AG09319 (cell line): ENCODE data around the gene TSHB.

ENCODE experiments used
- DNase-seq: peaks from one replicate; pipeline ENCODE4 v3.0.0-alpha.2; 2010; ENCODE audit warnings: low read depth; ENCODE audit errors: extremely low read depth
- CTCF ChIP-seq: IDR thresholded peaks from 2 replicates; pipeline ENCODE4 v1.5.1; 2011; ENCODE audit warnings: low read depth, mild to moderate bottlenecking, inconsistent platforms, low read length, moderate library complexity

TSHB gene

GRCh38 chr1:115040501-115040900, 10.9 kb downstream of the TSHB start:
- no peak for TF ChIP-seq CTCF
- no peak for DNase-seq

DNA sequence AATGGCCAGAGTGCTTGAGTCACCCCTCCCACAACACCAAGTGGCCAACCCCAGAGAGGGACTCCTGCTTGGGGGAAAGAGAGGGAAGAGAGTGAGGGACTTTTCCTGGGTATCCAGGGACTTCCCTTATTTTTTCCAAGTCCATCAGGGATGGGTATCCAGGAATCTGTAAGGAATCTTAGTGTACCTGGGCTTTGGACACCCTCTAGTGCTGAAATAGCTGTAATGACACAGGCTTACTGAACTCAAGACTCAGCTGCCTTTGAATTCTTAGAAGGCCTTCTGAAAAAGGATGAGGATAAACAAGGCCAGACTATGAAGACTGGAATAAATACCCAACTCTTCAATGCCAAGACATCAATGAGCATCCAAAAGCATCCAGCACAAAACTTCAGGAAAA, 12.0 kb downstream of the TSHB start:
- peak; percentile 6 for TF ChIP-seq CTCF
- no peak for DNase-seq

GRCh38 chr1:115046751-115047150, 17.1 kb downstream of the TSHB start:
- no peak for DNase-seq

GRCh38 chr1:115051850-115052249, 22.2 kb downstream of the TSHB start:
- no peak for TF ChIP-seq CTCF
- no peak for DNase-seq

More at GRCh38 chr1:115046751-115047150, 17.1 kb downstream of the TSHB start:
- no peak for TF ChIP-seq CTCF

DNA sequence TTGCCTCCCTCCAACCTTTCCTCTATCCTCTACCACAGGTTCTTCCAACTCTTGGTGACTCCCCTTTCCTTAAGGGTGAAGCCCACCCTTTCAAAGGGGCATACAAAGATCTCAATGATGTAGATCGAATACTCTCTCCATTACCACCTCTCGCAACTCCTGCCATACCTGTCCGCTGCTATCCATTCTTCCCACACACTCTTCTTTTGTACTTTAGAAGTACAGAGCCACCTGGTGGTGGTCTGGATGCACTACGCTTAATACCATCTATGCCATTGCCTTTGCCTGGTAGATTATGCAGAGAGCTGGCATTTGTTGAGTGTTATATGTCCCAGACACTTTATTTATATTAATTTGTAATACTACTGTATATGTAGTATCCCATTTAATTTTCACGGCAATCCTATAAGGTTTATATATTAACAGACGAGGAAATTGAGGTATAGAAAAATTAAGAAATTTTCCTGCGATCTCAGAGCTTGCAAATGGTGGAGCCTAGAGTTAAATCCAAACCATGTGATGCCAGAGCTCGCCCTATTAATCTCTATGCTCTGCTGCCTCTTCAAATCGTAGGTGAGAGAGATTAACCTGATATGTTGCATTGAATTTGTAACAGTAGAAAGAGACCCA, 22.9 kb downstream of the TSHB start:
- no peak for DNase-seq
- TF ChIP-seq CTCF, result peak; percentile 86

DNA sequence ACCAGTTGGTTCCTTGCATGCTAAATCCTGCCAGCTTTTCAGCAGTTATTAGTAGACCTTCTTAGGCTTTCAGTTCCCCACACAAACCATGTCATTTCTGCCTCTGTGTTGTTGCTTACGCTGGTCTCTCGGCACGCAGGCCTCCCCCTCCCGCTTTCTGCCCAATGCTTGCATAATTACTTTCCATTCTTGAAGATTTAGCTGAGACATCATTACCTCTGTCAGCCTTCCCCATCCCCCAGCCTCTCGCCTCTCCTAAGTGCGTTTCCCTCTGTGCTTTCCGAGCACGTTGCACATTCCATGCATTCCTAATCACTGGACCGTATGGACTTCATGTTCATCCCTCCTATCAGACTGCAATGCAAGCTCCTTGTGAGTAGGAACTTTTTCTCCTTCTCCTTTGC, 26.8 kb downstream of the TSHB start:
- peak; percentile 59 for DNase-seq
- no peak for TF ChIP-seq CTCF

DNA sequence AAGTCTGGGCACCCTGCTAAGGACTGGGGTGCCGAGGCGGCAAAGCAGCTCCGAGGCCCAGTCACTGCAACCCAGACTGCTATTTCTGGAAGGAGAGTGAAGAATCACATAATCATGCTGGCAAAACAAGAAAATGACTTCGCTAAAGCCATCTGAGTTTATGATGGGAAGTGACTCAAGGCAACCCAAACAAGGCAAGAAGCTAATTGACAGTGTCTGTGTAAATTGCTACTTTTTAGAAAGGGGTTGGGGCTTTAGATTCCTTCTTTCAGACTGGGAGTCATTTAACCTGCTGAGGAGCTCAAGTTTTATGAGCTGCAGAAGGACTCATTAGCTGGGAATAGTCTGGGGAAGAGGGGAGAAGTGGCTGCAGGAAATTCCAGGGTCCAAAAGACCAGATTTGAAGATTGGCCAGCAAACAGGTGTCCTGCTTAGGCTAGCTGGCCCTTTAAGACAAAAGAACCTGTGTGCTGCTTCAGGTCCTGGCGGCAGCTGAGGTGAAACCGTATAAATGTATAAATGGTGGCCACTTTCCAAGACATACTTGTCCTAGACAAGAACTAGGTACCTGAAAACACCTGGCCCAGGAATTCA, 28.1 kb downstream of the TSHB start:
- no peak for TF ChIP-seq CTCF

More for the DNA sequence above, 28.1 kb downstream of the TSHB start:
- DNase-seq, result no peak
